HEK293 (cell line): ENCODE data around the gene TLE3.
A peak's percentile ranks its signal among the peaks of the same experiment; 100 is the strongest.

Source experiments
- CTCF ChIA-PET: fragments of 350-600 bp; formaldehyde crosslinking; extraction: SDS; loops from one replicate; lab custom pipeline; 2021; ENCODE audit warnings: antibody characterized with exemption; lab: Yijun Ruan, JAX
- POLR2A ChIA-PET: fragments of 300-600 bp; formaldehyde crosslinking; extraction: SDS; loops from one replicate; lab custom pipeline; 2020; ENCODE audit warnings: antibody characterized with exemption, inconsistent platforms; lab: Yijun Ruan, JAX
- H3K27ac ChIP-seq: fragments of 200-500 bp; sonication (Bioruptor generic); 2 replicates; pipeline ENCODE4 v1.5.1; 2014; ENCODE audit warnings: low read depth, low read length, control low read depth, inconsistent platforms; ENCODE audit errors: extremely low read depth
- H3K36me3 ChIP-seq, 2 experiments: fragments of 200-500 bp in 1 of 2; sonication (Bioruptor generic) in 1 of 2; 1 replicate in 1 of 2; 2 replicates in 1 of 2; pipeline ENCODE4 v1.5.1; 2014 to 2017; ENCODE audit warnings: inconsistent platforms in 2 of 2, low read length in 2 of 2; ENCODE audit not compliant: control insufficient read depth in 2 of 2, insufficient read depth in 1 of 2
- H3K4me1 ChIP-seq: fragments of 200-500 bp; sonication (Bioruptor generic); 2 replicates; pipeline ENCODE4 v1.5.1; 2014; ENCODE audit warnings: mild to moderate bottlenecking, low read length, inconsistent platforms; ENCODE audit not compliant: control insufficient read depth, insufficient read depth
- H3K4me3 ChIP-seq: 2 replicates; pipeline ENCODE4 v1.5.1; 2011; ENCODE audit warnings: low read depth, mild to moderate bottlenecking, control low read depth, low read length, moderate library complexity
- H3K9me3 ChIP-seq: fragments of 200-500 bp; sonication (Bioruptor generic); 2 replicates; pipeline ENCODE4 v1.5.1; 2014; ENCODE audit warnings: low read depth, low read length, inconsistent platforms; ENCODE audit not compliant: control insufficient read depth, insufficient read depth
- FEZF1 ChIP-seq: fragments of 450-650 bp; formaldehyde crosslinking; IDR thresholded peaks from 2 replicates; pipeline ENCODE4 v1.5.1; 2016; ENCODE audit warnings: missing biosample characterization, missing genetic modification characterization
- GLIS1 ChIP-seq: fragments of 450-650 bp; formaldehyde crosslinking; IDR thresholded peaks from 2 replicates; pipeline ENCODE4 v1.5.1; 2016; ENCODE audit warnings: missing biosample characterization, missing genetic modification characterization
- KLF16 ChIP-seq: fragments of 450-650 bp; formaldehyde crosslinking; IDR thresholded peaks from 2 replicates; pipeline ENCODE4 v1.5.1; 2017; ENCODE audit warnings: missing biosample characterization, missing genetic modification characterization
- KLF7 ChIP-seq: fragments of 450-650 bp; formaldehyde crosslinking; IDR thresholded peaks from 2 replicates; pipeline ENCODE4 v1.5.1; 2016; ENCODE audit warnings: missing biosample characterization, missing genetic modification characterization, borderline replicate concordance
- OSR2 ChIP-seq: fragments of 450-650 bp; formaldehyde crosslinking; IDR thresholded peaks from 2 replicates; pipeline ENCODE4 v1.5.1; 2016; ENCODE audit warnings: missing biosample characterization, missing genetic modification characterization
- SCRT2 ChIP-seq: fragments of 450-650 bp; formaldehyde crosslinking; IDR thresholded peaks from 2 replicates; pipeline ENCODE4 v1.5.1; 2016; ENCODE audit warnings: missing biosample characterization, missing genetic modification characterization
- ZFP69B ChIP-seq: fragments of 450-650 bp; formaldehyde crosslinking; IDR thresholded peaks from 2 replicates; pipeline ENCODE4 v1.5.1; 2016; ENCODE audit warnings: missing biosample characterization, missing genetic modification characterization
- ZIC2 ChIP-seq: fragments of 450-650 bp; formaldehyde crosslinking; IDR thresholded peaks from 2 replicates; pipeline ENCODE4 v1.5.1; 2016; ENCODE audit warnings: missing biosample characterization, missing genetic modification characterization
- ZNF112 ChIP-seq: fragments of 450-650 bp; formaldehyde crosslinking; IDR thresholded peaks from 2 replicates; pipeline ENCODE4 v1.5.0; 2017; ENCODE audit warnings: missing biosample characterization, missing genetic modification characterization
- ZNF184 ChIP-seq: fragments of 450-650 bp; IDR thresholded peaks from 2 replicates; pipeline ENCODE4 v1.5.1; 2018; ENCODE audit warnings: missing biosample characterization, mild to moderate bottlenecking, missing genetic modification characterization
- ZNF311 ChIP-seq: fragments of 450-650 bp; formaldehyde crosslinking; IDR thresholded peaks from 2 replicates; pipeline ENCODE4 v1.5.1; 2017; ENCODE audit warnings: missing biosample characterization, missing genetic modification characterization, borderline replicate concordance
- ZNF37A ChIP-seq: fragments of 450-650 bp; IDR thresholded peaks from 2 replicates; pipeline ENCODE4 v1.5.1; 2018; ENCODE audit warnings: missing biosample characterization, missing genetic modification characterization
- ZNF423 ChIP-seq: fragments of 450-650 bp; formaldehyde crosslinking; IDR thresholded peaks from 2 replicates; pipeline ENCODE4 v1.5.1; 2016; ENCODE audit warnings: missing biosample characterization, missing genetic modification characterization
- ZNF549 ChIP-seq: fragments of 450-650 bp; IDR thresholded peaks from 2 replicates; pipeline ENCODE4 v1.5.1; 2018; ENCODE audit warnings: missing biosample characterization, missing genetic modification characterization, mild to moderate bottlenecking, inconsistent platforms, moderate library complexity
- ZNF560 ChIP-seq: fragments of 450-650 bp; formaldehyde crosslinking; IDR thresholded peaks from 2 replicates; pipeline ENCODE4 v1.5.1; 2017; ENCODE audit warnings: missing biosample characterization, missing genetic modification characterization, borderline replicate concordance
- ZNF596 ChIP-seq: fragments of 450-650 bp; IDR thresholded peaks from 2 replicates; pipeline ENCODE4 v1.5.0; 2018; ENCODE audit warnings: missing biosample characterization, mild to moderate bottlenecking, missing genetic modification characterization, moderate library complexity
- ZNF658 ChIP-seq: fragments of 450-650 bp; formaldehyde crosslinking; IDR thresholded peaks from 2 replicates; pipeline ENCODE4; 2016; ENCODE audit warnings: missing biosample characterization, missing genetic modification characterization
- ZNF76 ChIP-seq: fragments of 450-650 bp; formaldehyde crosslinking; IDR thresholded peaks from 2 replicates; pipeline ENCODE4; 2016; ENCODE audit warnings: low read depth, missing biosample characterization, missing genetic modification characterization, borderline replicate concordance
- ZNF785 ChIP-seq: fragments of 450-650 bp; formaldehyde crosslinking; IDR thresholded peaks from 2 replicates; pipeline ENCODE4 v1.5.1; 2016; ENCODE audit warnings: missing biosample characterization, missing genetic modification characterization
- ZNF843 ChIP-seq: fragments of 450-650 bp; formaldehyde crosslinking; IDR thresholded peaks from 2 replicates; pipeline ENCODE4 v1.5.1; 2016; ENCODE audit warnings: missing biosample characterization, missing genetic modification characterization
- TF ChIP-seq, protein P1 (sequence below): fragments of 450-650 bp; formaldehyde crosslinking; IDR thresholded peaks from 2 replicates; pipeline ENCODE4 v1.5.1; 2017; ENCODE audit warnings: missing biosample characterization, missing genetic modification characterization
- TF ChIP-seq, protein P2 (sequence below): fragments of 450-650 bp; formaldehyde crosslinking; IDR thresholded peaks from 2 replicates; pipeline ENCODE4 v1.5.1; 2016; ENCODE audit warnings: missing biosample characterization, missing genetic modification characterization
- TF ChIP-seq, protein P3 (sequence below): fragments of 450-650 bp; IDR thresholded peaks from 2 replicates; pipeline ENCODE4 v1.5.1; 2018; ENCODE audit warnings: missing biosample characterization, mild to moderate bottlenecking, missing genetic modification characterization
- TF ChIP-seq, protein P4 (sequence below): fragments of 450-650 bp; formaldehyde crosslinking; IDR thresholded peaks from 2 replicates; pipeline ENCODE4; 2016; ENCODE audit warnings: missing biosample characterization, missing genetic modification characterization
- TF ChIP-seq, protein P5 (sequence below): fragments of 450-650 bp; formaldehyde crosslinking; IDR thresholded peaks from 2 replicates; pipeline ENCODE4 v1.5.1; 2016; ENCODE audit warnings: missing biosample characterization, missing genetic modification characterization

Gene TLE3

DNA sequence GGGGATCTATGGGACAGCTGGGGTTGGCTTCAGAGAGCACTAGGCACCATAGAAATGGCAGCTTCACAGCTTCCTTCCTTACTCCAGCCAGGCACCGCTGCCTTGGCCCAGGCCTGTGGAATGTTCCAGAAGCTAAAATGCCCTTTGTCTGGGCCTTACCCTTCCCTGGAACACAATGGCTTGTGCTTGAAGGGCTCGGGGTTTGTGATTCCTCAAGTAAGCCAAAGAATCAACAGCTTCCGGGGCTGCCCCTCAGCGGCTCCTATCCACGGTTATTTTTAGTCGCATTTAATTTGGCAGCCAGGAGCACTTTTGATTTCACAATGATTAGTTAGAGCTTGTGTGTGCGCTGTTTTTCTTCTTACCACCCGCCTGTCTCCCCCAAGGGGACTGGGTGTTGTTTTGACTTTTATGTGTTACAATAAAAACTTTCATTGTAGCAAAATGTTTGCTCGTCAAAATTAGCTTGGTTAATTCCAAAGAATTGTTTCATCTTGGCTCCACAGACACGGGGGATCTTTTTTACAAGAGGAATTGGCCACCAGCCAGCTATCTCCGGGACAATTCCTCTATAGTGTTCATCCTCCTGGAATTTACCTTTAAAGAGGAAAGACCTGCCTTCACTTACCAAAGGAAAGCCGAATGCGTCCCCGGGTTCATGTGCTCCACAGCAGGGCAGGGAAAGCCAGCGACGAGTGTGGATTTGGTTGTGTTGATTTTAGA, 73.8 kb downstream of the TLE3 start (continued):
- TF ChIP-seq, protein P1, sequence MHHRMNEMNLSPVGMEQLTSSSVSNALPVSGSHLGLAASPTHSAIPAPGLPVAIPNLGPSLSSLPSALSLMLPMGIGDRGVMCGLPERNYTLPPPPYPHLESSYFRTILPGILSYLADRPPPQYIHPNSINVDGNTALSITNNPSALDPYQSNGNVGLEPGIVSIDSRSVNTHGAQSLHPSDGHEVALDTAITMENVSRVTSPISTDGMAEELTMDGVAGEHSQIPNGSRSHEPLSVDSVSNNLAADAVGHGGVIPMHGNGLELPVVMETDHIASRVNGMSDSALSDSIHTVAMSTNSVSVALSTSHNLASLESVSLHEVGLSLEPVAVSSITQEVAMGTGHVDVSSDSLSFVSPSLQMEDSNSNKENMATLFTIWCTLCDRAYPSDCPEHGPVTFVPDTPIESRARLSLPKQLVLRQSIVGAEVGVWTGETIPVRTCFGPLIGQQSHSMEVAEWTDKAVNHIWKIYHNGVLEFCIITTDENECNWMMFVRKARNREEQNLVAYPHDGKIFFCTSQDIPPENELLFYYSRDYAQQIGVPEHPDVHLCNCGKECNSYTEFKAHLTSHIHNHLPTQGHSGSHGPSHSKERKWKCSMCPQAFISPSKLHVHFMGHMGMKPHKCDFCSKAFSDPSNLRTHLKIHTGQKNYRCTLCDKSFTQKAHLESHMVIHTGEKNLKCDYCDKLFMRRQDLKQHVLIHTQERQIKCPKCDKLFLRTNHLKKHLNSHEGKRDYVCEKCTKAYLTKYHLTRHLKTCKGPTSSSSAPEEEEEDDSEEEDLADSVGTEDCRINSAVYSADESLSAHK (tag by site-specific recombination) = peak; percentile 66
- TF ChIP-seq SCRT2 (peak; percentile 75), ZNF658 (tag by site-specific recombination) (no peak), ZIC2 (peak; percentile 74), OSR2 (tag by site-specific recombination) (peak; percentile 81), ZNF549 (tag by site-specific recombination) (no peak), ZNF843 (peak; percentile 60; the same call in 1 of the 2 replicates), FEZF1 (peak; percentile 38; the same call in 1 of the 2 replicates), ZNF423 (tag by site-specific recombination) (peak; percentile 43; the same call in 1 of the 2 replicates), GLIS1 (tag by site-specific recombination) (peak; percentile 93), ZNF76 (tag by site-specific recombination) (peak; percentile 3; the same call in 1 of the 2 replicates), ZNF184 (tag by site-specific recombination) (peak; percentile 68)
- TF ChIP-seq, protein P2, sequence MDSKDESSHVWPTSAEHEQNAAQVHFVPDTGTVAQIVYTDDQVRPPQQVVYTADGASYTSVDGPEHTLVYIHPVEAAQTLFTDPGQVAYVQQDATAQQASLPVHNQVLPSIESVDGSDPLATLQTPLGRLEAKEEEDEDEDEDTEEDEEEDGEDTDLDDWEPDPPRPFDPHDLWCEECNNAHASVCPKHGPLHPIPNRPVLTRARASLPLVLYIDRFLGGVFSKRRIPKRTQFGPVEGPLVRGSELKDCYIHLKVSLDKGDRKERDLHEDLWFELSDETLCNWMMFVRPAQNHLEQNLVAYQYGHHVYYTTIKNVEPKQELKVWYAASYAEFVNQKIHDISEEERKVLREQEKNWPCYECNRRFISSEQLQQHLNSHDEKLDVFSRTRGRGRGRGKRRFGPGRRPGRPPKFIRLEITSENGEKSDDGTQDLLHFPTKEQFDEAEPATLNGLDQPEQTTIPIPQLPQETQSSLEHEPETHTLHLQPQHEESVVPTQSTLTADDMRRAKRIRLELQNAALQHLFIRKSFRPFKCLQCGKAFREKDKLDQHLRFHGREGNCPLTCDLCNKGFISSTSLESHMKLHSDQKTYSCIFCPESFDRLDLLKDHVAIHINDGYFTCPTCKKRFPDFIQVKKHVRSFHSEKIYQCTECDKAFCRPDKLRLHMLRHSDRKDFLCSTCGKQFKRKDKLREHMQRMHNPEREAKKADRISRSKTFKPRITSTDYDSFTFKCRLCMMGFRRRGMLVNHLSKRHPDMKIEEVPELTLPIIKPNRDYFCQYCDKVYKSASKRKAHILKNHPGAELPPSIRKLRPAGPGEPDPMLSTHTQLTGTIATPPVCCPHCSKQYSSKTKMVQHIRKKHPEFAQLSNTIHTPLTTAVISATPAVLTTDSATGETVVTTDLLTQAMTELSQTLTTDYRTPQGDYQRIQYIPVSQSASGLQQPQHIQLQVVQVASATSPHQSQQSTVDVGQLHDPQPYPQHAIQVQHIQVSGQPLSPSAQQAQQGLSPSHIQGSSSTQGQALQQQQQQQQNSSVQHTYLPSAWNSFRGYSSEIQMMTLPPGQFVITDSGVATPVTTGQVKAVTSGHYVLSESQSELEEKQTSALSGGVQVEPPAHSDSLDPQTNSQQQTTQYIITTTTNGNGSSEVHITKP (tag by site-specific recombination) = peak; percentile 6; the same call in 1 of the 2 replicates
- TF ChIP-seq, protein P3, sequence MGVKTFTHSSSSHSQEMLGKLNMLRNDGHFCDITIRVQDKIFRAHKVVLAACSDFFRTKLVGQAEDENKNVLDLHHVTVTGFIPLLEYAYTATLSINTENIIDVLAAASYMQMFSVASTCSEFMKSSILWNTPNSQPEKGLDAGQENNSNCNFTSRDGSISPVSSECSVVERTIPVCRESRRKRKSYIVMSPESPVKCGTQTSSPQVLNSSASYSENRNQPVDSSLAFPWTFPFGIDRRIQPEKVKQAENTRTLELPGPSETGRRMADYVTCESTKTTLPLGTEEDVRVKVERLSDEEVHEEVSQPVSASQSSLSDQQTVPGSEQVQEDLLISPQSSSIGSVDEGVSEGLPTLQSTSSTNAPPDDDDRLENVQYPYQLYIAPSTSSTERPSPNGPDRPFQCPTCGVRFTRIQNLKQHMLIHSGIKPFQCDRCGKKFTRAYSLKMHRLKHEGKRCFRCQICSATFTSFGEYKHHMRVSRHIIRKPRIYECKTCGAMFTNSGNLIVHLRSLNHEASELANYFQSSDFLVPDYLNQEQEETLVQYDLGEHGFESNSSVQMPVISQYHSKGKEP = peak; percentile 59; the same call in 1 of the 2 replicates

DNA sequence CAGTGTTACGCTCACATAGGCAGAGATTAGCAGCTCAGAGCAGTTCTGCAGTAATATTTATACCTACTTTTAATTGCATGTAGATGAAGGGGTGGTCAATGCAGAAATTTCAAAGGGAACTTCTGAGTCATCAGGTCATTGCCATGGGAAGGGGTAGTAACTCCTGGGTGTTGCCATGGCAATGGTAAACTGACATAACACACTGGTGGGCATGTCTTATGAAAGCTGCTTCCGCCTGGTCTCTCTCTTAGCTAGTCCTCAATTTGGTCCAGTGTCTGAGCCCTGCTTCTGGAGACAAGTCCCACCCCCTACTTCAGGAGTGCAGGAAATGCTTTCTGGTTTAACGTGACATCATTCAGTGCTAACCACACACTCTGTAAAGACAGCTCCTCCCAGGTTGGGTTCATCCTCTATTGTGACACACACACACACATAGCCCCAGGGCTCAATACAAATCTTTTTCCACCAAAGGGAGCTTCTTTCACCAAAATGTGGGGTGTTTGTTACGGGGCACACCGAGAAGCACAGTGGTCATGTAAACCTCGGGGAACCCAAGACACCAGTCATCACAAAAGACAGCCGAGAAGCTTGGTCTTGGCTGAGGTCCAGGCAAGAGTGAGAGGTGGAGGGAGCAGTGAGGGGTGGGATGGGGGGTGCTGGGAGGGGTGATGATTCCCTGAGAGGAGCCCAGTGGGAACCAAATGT, 74.5 kb downstream of the TLE3 start:
- H3K9me3 ChIP-seq = no peaks in the 10 kb centered on the region
- peak overlapping the region; percentile 68; the same call in 1 of the 2 replicates for H3K27ac ChIP-seq
- no peaks in the 10 kb centered on the region for H3K36me3 ChIP-seq
- no peak overlapping the region for H3K4me3 ChIP-seq
- H3K4me1 ChIP-seq = peaks cover 21% of the 10 kb centered on the region
- ChIA-PET POLR2A (interaction anchor here (0.7 to 1.8 kb wide), 12 partner anchors 8 to 562 kb away, joined by 3 to 13 read pairs (median 4); partner anchors contain the start of gene TLE3), CTCF (interaction anchor here (0.6 to 1.1 kb wide), 5 partner anchors 18 to 464 kb away, joined by 3 read pairs; no protein-coding TSS in a partner anchor)
- TF ChIP-seq, protein P4, sequence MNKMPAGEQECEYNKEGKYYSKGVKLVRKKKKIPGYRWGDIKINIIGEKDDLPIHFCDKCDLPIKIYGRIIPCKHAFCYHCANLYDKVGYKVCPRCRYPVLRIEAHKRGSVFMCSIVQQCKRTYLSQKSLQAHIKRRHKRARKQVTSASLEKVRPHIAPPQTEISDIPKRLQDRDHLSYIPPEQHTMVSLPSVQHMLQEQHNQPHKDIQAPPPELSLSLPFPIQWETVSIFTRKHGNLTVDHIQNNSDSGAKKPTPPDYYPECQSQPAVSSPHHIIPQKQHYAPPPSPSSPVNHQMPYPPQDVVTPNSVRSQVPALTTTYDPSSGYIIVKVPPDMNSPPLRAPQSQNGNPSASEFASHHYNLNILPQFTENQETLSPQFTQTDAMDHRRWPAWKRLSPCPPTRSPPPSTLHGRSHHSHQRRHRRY (tag by site-specific recombination) = no peak
- TF ChIP-seq KLF7 (tag by site-specific recombination) (no peak), ZNF560 (tag by site-specific recombination) (no peak), ZNF785 (no peak), ZNF311 (tag by site-specific recombination) (no peak), ZNF596 (tag by site-specific recombination) (no peak), KLF16 (tag by site-specific recombination) (no peak), ZNF112 (tag by site-specific recombination) (no peak), ZNF37A (tag by site-specific recombination) (no peak), ZFP69B (peak; percentile 61; the same call in 1 of the 2 replicates)
- TF ChIP-seq, protein P5, sequence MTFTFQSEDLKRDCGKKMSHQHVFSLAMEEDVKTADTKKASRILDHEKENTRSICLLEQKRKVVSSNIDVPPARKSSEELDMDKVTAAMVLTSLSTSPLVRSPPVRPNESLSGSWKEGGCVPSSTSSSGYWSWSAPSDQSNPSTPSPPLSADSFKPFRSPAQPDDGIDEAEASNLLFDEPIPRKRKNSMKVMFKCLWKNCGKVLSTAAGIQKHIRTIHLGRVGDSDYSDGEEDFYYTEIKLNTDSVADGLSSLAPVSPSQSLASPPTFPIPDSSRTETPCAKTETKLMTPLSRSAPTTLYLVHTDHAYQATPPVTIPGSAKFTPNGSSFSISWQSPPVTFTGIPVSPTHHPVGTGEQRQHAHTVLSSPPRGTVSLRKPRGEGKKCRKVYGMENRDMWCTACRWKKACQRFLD = no peak
